Activated CD4-positive, alpha-beta T cell treated with anti-CD3 and anti-CD28 coated beads for 36 hours (primary cell): ENCODE data around the gene TCF12. TPM values are rescaled to one million over a fixed set of nuclear protein-coding genes. Genes with fewer than 3 reads are reported as not detected.

ENCODE experiments used
- ATAC-seq: fragments of 200-7000 bp; cut with Tn5 transposase; one replicate; pipeline ENCODE4 v1.10.0; 2021; ENCODE audit warnings: mild to moderate bottlenecking, moderate library complexity
- CTCF ChIA-PET: fragments of 350-600 bp; sonication (Branson Sonifier 250); formaldehyde crosslinking; loops from one replicate; lab custom pipeline; 2021; ENCODE audit warnings: antibody characterized with exemption; lab: Charles Lee
- POLR2A ChIA-PET: fragments of 350-600 bp; sonication (Branson Sonifier 250); formaldehyde crosslinking; loops from one replicate; lab custom pipeline; 2021; ENCODE audit warnings: antibody characterized with exemption, inconsistent platforms; lab: Charles Lee
- DNase-seq: peaks from one replicate; pipeline ENCODE4 v3.0.0-alpha.2; 2020
- H3K27ac Mint-ChIP-seq: one replicate; pipeline ENCODE4 v1.8.0; 2021; ENCODE audit warnings: mixed read lengths
- H3K27me3 Mint-ChIP-seq: one replicate; pipeline ENCODE4 v1.8.0; 2021; ENCODE audit warnings: mixed read lengths
- H3K36me3 Mint-ChIP-seq: one replicate; pipeline ENCODE4 v1.8.0; 2021; ENCODE audit warnings: low read depth, mixed read lengths
- H3K4me1 Mint-ChIP-seq: one replicate; pipeline ENCODE4 v1.8.0; 2021; ENCODE audit warnings: mixed read lengths
- H3K4me3 Mint-ChIP-seq: one replicate; pipeline ENCODE4 v1.8.0; 2021; ENCODE audit warnings: mild to moderate bottlenecking, moderate library complexity, mixed read lengths
- H3K9me3 Mint-ChIP-seq: one replicate; pipeline ENCODE4 v1.8.0; 2021; ENCODE audit warnings: low read depth, mixed read lengths
- intact Hi-C, 2 experiments: fragments of 100-400 bp; cut with DNase I in 1 of 2; cut with micrococcal nuclease in 1 of 2; formaldehyde crosslinking; loops; one replicate each; pipeline versions ENCODE4 v1.14.2 to v1.15.1; 2022 to 2024; cut with DNase I, micrococcal nuclease
- total RNA-seq, 2 experiments: library from RNA; stranded (reverse); gene quantifications; one replicate each; pipeline ENCODE4 v1.2.3, GENCODE V29; 2021

The TCF12 gene
- total RNA-seq, 2 experiments from 2014 or later: 61.1 to 74.9 TPM

- ChIA-PET POLR2A (no interaction called here), CTCF (interaction anchor here (0.7 kb wide), 1 partner anchor 1671 kb away, joined by 3 read pairs; no protein-coding TSS in a partner anchor)
- no peaks in the 10 kb centered on the region for H3K27me3 Mint-ChIP-seq
- intact Hi-C loops: no loop called here
- ATAC-seq (no peak), DNase-seq (no peak)
- H3K4me3 Mint-ChIP-seq: no peak overlapping the region
- H3K36me3 Mint-ChIP-seq: peaks cover 22% of the 10 kb centered on the region
- no peak overlapping the region for H3K27ac Mint-ChIP-seq
- no peaks in the 10 kb centered on the region for H3K9me3 Mint-ChIP-seq
- peaks cover 5% of the 10 kb centered on the region for H3K4me1 Mint-ChIP-seq
Observed at GRCh38 chr15:57171426-57171825, 253.0 kb downstream of the TCF12 start.

- POLR2A ChIA-PET: no interaction called here
- H3K27me3 Mint-ChIP-seq: no peaks in the 10 kb centered on the region
- H3K9me3 Mint-ChIP-seq: no peaks in the 10 kb centered on the region
- H3K36me3 Mint-ChIP-seq: peaks cover 20% of the 10 kb centered on the region
- no peak for ATAC-seq
- intact Hi-C loops: no loop called here
- H3K4me3 Mint-ChIP-seq: no peak overlapping the region
- H3K27ac Mint-ChIP-seq: no peak overlapping the region
- H3K4me1 Mint-ChIP-seq: peaks cover 5% of the 10 kb centered on the region
- CTCF ChIA-PET: interaction anchor here (1.1 kb wide), 1 partner anchor 26 kb away, joined by 4 read pairs; no protein-coding TSS in a partner anchor
- no peak for DNase-seq
Observed at GRCh38 chr15:57172925-57173324, 254.5 kb downstream of the TCF12 start.

- intact Hi-C loops: no loop called here
Observed at GRCh38 chr15:57183041-57183440, 264.6 kb downstream of the TCF12 start.

GRCh38 chr15:57183614-57184344, 265.3 kb downstream of the TCF12 start:
- Mint-ChIP-seq H3K27ac (no peak overlapping the region), H3K4me1 (no peaks in the 10 kb centered on the region), H3K4me3 (no peak overlapping the region), H3K27me3 (no peaks in the 10 kb centered on the region), H3K9me3 (peaks cover 3% of the 10 kb centered on the region), H3K36me3 (peaks cover 20% of the 10 kb centered on the region)
- ChIA-PET POLR2A (no interaction called here), CTCF (interaction anchor here (1.0 kb wide), 1 partner anchor 14 kb away, joined by 3 read pairs; no protein-coding TSS in a partner anchor)
- intact Hi-C loops: no loop called here
- no peak for ATAC-seq
- DNase-seq: no peak

More at GRCh38 chr15:57183041-57183440, 264.6 kb downstream of the TCF12 start:
- ATAC-seq: no peak
- no peak overlapping the region for H3K27ac Mint-ChIP-seq
- H3K36me3 Mint-ChIP-seq: peaks cover 20% of the 10 kb centered on the region
- H3K4me1 Mint-ChIP-seq: no peaks in the 10 kb centered on the region
- DNase-seq: no peak
- peaks cover 3% of the 10 kb centered on the region for H3K9me3 Mint-ChIP-seq
- H3K4me3 Mint-ChIP-seq: no peak overlapping the region
- ChIA-PET POLR2A (no interaction called here), CTCF (no interaction called here)
- no peaks in the 10 kb centered on the region for H3K27me3 Mint-ChIP-seq

GRCh38 chr15:57184502-57184901, 266.1 kb downstream of the TCF12 start:
- POLR2A ChIA-PET: no interaction called here
- ATAC-seq: no peak
- Mint-ChIP-seq H3K36me3 (peaks cover 20% of the 10 kb centered on the region), H3K4me3 (no peak overlapping the region), H3K27ac (no peak overlapping the region), H3K9me3 (peaks cover 3% of the 10 kb centered on the region), H3K4me1 (no peaks in the 10 kb centered on the region), H3K27me3 (no peaks in the 10 kb centered on the region)
- no peak for DNase-seq
- CTCF ChIA-PET: interaction anchor here (1.0 kb wide), 1 partner anchor 14 kb away, joined by 3 read pairs; no protein-coding TSS in a partner anchor
- intact Hi-C loops: no loop called here

GRCh38 chr15:57185507-57186074, 267.1 kb downstream of the TCF12 start:
- no peak for DNase-seq
- CTCF ChIA-PET: interaction anchor here (0.9 kb wide), 1 partner anchor 20 kb away, joined by 3 read pairs; no protein-coding TSS in a partner anchor
- Mint-ChIP-seq H3K27me3 (no peaks in the 10 kb centered on the region), H3K36me3 (peaks cover 20% of the 10 kb centered on the region), H3K9me3 (peaks cover 3% of the 10 kb centered on the region), H3K4me1 (no peaks in the 10 kb centered on the region), H3K4me3 (no peak overlapping the region), H3K27ac (no peak overlapping the region)
- intact Hi-C loops: no loop called here
- no peak for ATAC-seq
- POLR2A ChIA-PET: no interaction called here

- H3K36me3 Mint-ChIP-seq: peaks cover 25% of the 10 kb centered on the region
- H3K27ac Mint-ChIP-seq: no peak overlapping the region
- no peak overlapping the region for H3K4me3 Mint-ChIP-seq
- H3K27me3 Mint-ChIP-seq: no peaks in the 10 kb centered on the region
- H3K4me1 Mint-ChIP-seq: no peaks in the 10 kb centered on the region
- ATAC-seq: no peak
- intact Hi-C loops: no loop called here
- CTCF ChIA-PET: no interaction called here
- H3K9me3 Mint-ChIP-seq: peaks cover 3% of the 10 kb centered on the region
- POLR2A ChIA-PET: no interaction called here
- no peak for DNase-seq
Observed at GRCh38 chr15:57189466-57189865, 271.0 kb downstream of the TCF12 start.

GRCh38 chr15:57190208-57190607, 271.8 kb downstream of the TCF12 start:
- H3K27ac Mint-ChIP-seq: no peak overlapping the region
- CTCF ChIA-PET: interaction anchor here (0.8 kb wide), 2 partner anchors 31 to 1719 kb away, joined by 3 to 4 read pairs; no protein-coding TSS in a partner anchor
- DNase-seq: no peak
- H3K9me3 Mint-ChIP-seq: peaks cover 1% of the 10 kb centered on the region
- ATAC-seq: no peak
- H3K36me3 Mint-ChIP-seq: peaks cover 21% of the 10 kb centered on the region
- no peaks in the 10 kb centered on the region for H3K27me3 Mint-ChIP-seq
- H3K4me3 Mint-ChIP-seq: no peak overlapping the region
- intact Hi-C loops: no loop called here
- no peaks in the 10 kb centered on the region for H3K4me1 Mint-ChIP-seq
- POLR2A ChIA-PET: no interaction called here

GRCh38 chr15:57193161-57193560, 274.7 kb downstream of the TCF12 start:
- H3K9me3 Mint-ChIP-seq: no peaks in the 10 kb centered on the region
- H3K36me3 Mint-ChIP-seq: peaks cover 21% of the 10 kb centered on the region
- H3K4me3 Mint-ChIP-seq: no peak overlapping the region
- no peak overlapping the region for H3K27ac Mint-ChIP-seq
- H3K27me3 Mint-ChIP-seq: no peaks in the 10 kb centered on the region
- no peak for DNase-seq
- intact Hi-C loops: no loop called here
- POLR2A ChIA-PET: no interaction called here
- CTCF ChIA-PET: no interaction called here
- no peak for ATAC-seq
- peaks cover 3% of the 10 kb centered on the region for H3K4me1 Mint-ChIP-seq

GRCh38 chr15:57195326-57195725, 276.9 kb downstream of the TCF12 start:
- no peak for ATAC-seq
- peaks cover 3% of the 10 kb centered on the region for H3K4me1 Mint-ChIP-seq
- H3K9me3 Mint-ChIP-seq: no peaks in the 10 kb centered on the region
- peaks cover 21% of the 10 kb centered on the region for H3K36me3 Mint-ChIP-seq
- no peaks in the 10 kb centered on the region for H3K27me3 Mint-ChIP-seq
- no peak for DNase-seq
- intact Hi-C loops: no loop called here
- ChIA-PET POLR2A (no interaction called here), CTCF (no interaction called here)
- H3K27ac Mint-ChIP-seq: no peak overlapping the region
- no peak overlapping the region for H3K4me3 Mint-ChIP-seq

- ChIA-PET POLR2A (no interaction called here), CTCF (no interaction called here)
- DNase-seq: no peak
- Mint-ChIP-seq H3K36me3 (peaks cover 20% of the 10 kb centered on the region), H3K4me1 (peaks cover 11% of the 10 kb centered on the region), H3K9me3 (no peaks in the 10 kb centered on the region), H3K27me3 (no peaks in the 10 kb centered on the region), H3K4me3 (no peak overlapping the region), H3K27ac (no peak overlapping the region)
- no peak for ATAC-seq
- intact Hi-C loops: no loop called here
Observed at GRCh38 chr15:57196865-57197264, 278.4 kb downstream of the TCF12 start.

GRCh38 chr15:57198131-57198530, 279.7 kb downstream of the TCF12 start:
- Mint-ChIP-seq H3K27me3 (no peaks in the 10 kb centered on the region), H3K27ac (no peak overlapping the region), H3K4me1 (peaks cover 11% of the 10 kb centered on the region), H3K36me3 (peaks cover 15% of the 10 kb centered on the region), H3K9me3 (no peaks in the 10 kb centered on the region), H3K4me3 (no peak overlapping the region)
- POLR2A ChIA-PET: no interaction called here
- ATAC-seq (no peak), DNase-seq (no peak)
- CTCF ChIA-PET: interaction anchor here (0.8 to 1.5 kb wide), 3 partner anchors 9 to 51 kb away, joined by 3 to 5 read pairs (median 3); no protein-coding TSS in a partner anchor
- intact Hi-C loops: no loop called here
